Lung (tissue), 12 donors: ENCODE results near the gene FUBP1. TPM values are rescaled to one million over a fixed set of nuclear protein-coding genes. Genes with fewer than 3 reads are reported as not detected.

Experiments used
- ATAC-seq: fragments of 200-7000 bp; cut with Tn5 transposase; one replicate; pipeline ENCODE4 v1.9.1; 2020; ENCODE audit warnings: moderate number of reproducible peaks; ENCODE audit not compliant: insufficient read depth, low FRiP score
- DNase-seq, 3 donors: peaks; one replicate each; pipeline ENCODE4 v3.0.0-alpha.2; 2013 to 2017
- H3K27ac ChIP-seq, 2 donors: one replicate each; pipeline ENCODE4 v1.5.1; 2013; ENCODE audit warnings: mild to moderate bottlenecking in 2 of 2, moderate library complexity in 2 of 2, control low read depth in 1 of 2, inconsistent platforms in 1 of 2, low read depth in 1 of 2, low read length in 1 of 2
- H3K27me3 ChIP-seq, 3 donors: one replicate each; pipeline ENCODE4 v1.5.1; 2013; ENCODE audit warnings: low read length in 2 of 3; ENCODE audit not compliant: control insufficient read depth in 3 of 3, insufficient read depth in 3 of 3
- H3K36me3 ChIP-seq, 4 donors: one replicate each; pipeline ENCODE4 v1.5.1; 2013; ENCODE audit warnings: low read length in 4 of 4, mild to moderate bottlenecking in 1 of 4, moderate library complexity in 1 of 4; ENCODE audit not compliant: control insufficient read depth in 4 of 4, insufficient read depth in 4 of 4
- H3K4me1 ChIP-seq, 5 donors: one replicate each; pipeline ENCODE4 v1.5.1; 2013; ENCODE audit warnings: low read length in 5 of 5, mild to moderate bottlenecking in 2 of 5, moderate library complexity in 1 of 5; ENCODE audit not compliant: control insufficient read depth in 5 of 5, insufficient read depth in 5 of 5
- H3K4me3 ChIP-seq: one replicate; pipeline ENCODE4 v1.5.1; 2013; ENCODE audit warnings: mild to moderate bottlenecking, control low read depth, moderate library complexity
- H3K9ac ChIP-seq, 2 donors: one replicate each; pipeline ENCODE4 v1.5.1; 2013; ENCODE audit warnings: low read length in 2 of 2, control low read depth in 1 of 2; ENCODE audit not compliant: insufficient read depth in 1 of 2
- H3K9me3 ChIP-seq, 4 donors: one replicate each; pipeline ENCODE4 v1.5.1; 2013; ENCODE audit warnings: low read length in 3 of 4, mild to moderate bottlenecking in 1 of 4, moderate library complexity in 1 of 4; ENCODE audit not compliant: control insufficient read depth in 4 of 4, insufficient read depth in 3 of 4
- WGBS, 2 donors: extraction: QIAGEN DNeasy Blood & Tissue Kit; methylation state at CpG; one replicate each; pipeline ENCODE4 v1.1.7; 2013; 5-methylcytosine and 5-hydroxymethylcytosine counted together
- polyA plus RNA-seq, 2 donors: library from polyadenylated mRNA; stranded (reverse); fragments of 200-250 nt; gene quantifications; one replicate each; pipeline ENCODE4 v1.2.1, GENCODE V29; 2013
- total RNA-seq, 2 donors: library from RNA; depleted of rRNA in 1 of 2; stranded (reverse); fragments of >200 nt in 1 of 2; gene quantifications; one replicate each; pipeline ENCODE4 v1.2.1, GENCODE V29; 2014 to 2021
- TF ChIP-seq, protein P1 (sequence below): IDR thresholded peaks from 2 replicates; pipeline ENCODE4 v1.5.1; 2012; ENCODE audit warnings: mild to moderate bottlenecking; ENCODE audit errors: control extremely low read depth, extremely low read depth
- donor health status: control.
- donor health status: control.
- donor health status: Bipolar disorder and iron deficiency.
- donor health status: healthy.
- donor health status: DM: yes; HTN: yes; CAD: no.

Gene FUBP1
- total and polyA plus RNA-seq, 4 donors = 39.1 to 324 (median 70.5) TPM

DNA sequence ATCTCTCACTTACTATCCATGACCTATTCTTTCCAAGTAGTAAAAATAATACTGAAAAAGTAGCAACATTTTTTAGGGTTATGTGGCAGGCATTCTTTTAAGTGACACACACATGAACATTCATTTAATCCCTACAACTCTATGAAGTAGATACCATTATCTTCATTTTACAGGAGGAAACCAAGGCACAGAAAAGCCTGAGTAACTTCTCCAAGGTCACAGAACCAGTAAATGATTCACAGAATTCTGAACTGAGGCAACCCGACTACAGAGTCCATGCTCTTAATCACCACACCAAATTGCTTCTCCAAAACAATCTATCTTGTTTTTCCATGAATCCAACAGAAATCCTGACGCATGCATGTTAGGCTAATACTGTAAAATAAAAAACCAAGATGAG, 17.5 kb downstream of the FUBP1 start:
- no peak for ATAC-seq
- H3K36me3 ChIP-seq = peaks cover 28 to 81% (median 64%) of the 10 kb centered on the region in 4 donors
- no peak for DNase-seq
- H3K4me3 ChIP-seq = no peak overlapping the region
- H3K4me1 ChIP-seq = peaks cover 0 to 2% (median 0%) of the 10 kb centered on the region in 5 donors
- no peak overlapping the region for H3K9ac ChIP-seq
- no peaks in the 10 kb centered on the region for H3K27me3 ChIP-seq
- WGBS, 2 donors = 92 to 97% methylated on average over 2 of the region's 2 CpGs
- TF ChIP-seq, protein P1, sequence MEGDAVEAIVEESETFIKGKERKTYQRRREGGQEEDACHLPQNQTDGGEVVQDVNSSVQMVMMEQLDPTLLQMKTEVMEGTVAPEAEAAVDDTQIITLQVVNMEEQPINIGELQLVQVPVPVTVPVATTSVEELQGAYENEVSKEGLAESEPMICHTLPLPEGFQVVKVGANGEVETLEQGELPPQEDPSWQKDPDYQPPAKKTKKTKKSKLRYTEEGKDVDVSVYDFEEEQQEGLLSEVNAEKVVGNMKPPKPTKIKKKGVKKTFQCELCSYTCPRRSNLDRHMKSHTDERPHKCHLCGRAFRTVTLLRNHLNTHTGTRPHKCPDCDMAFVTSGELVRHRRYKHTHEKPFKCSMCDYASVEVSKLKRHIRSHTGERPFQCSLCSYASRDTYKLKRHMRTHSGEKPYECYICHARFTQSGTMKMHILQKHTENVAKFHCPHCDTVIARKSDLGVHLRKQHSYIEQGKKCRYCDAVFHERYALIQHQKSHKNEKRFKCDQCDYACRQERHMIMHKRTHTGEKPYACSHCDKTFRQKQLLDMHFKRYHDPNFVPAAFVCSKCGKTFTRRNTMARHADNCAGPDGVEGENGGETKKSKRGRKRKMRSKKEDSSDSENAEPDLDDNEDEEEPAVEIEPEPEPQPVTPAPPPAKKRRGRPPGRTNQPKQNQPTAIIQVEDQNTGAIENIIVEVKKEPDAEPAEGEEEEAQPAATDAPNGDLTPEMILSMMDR = no peak
- H3K9me3 ChIP-seq = no peaks in the 10 kb centered on the region
- H3K27ac ChIP-seq = no peak overlapping the region

DNA sequence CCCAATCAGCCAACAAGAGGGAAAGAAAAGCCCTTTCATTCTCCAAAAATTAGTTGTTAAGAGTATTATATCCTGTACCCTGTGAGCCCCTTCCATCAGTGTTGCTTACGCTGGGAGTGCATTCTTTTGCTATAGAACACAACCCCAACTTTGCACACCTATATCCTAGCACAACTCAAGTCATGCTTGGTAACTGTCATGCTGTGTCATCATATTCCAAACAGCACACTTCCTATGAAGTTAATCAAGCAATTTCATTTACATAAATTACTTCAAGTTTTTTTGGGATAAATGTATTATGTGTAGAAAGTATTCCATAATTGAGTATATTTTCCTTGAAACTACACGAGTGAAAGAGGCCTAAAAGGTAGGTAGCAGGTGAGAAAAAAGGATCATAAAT, 20.0 kb downstream of the FUBP1 start:
- Histone ChIP-seq H3K9me3 (no peaks in the 10 kb centered on the region), H3K4me3 (no peak overlapping the region)

DNA sequence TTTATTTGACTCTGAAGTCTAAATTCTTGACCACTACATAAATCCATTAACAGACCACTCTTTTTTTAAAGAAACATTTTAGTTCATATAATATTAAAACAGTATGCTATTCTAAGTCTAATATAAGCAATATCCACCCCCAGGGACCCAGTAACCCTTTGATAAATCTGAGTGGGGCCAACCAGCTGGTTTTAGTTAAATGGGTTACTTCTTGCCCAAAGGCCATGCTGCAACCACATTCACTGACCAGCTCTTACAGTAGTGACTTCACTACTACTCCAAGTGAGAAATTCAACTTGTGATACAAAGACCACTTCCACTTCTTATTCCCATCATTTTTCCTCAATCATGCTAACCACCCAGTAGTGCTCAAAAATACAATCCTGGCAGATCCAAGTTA, 20.5 kb downstream of the FUBP1 start:
- H3K27ac ChIP-seq = no peak overlapping the region
- no peak overlapping the region for H3K4me3 ChIP-seq
- no peak for ATAC-seq
- H3K27me3 ChIP-seq = no peaks in the 10 kb centered on the region
- no peak overlapping the region for H3K9ac ChIP-seq
- no peak for DNase-seq
- TF ChIP-seq, protein P1 = no peak
- H3K4me1 ChIP-seq = peaks cover 0 to 2% (median 0%) of the 10 kb centered on the region in 5 donors
- H3K36me3 ChIP-seq = peaks cover 30 to 78% (median 63%) of the 10 kb centered on the region in 4 donors
- H3K9me3 ChIP-seq = no peaks in the 10 kb centered on the region

More for the DNA sequence above, 20.0 kb downstream of the FUBP1 start:
- H3K4me1 ChIP-seq = peaks cover 0 to 2% (median 0%) of the 10 kb centered on the region in 5 donors
- H3K27me3 ChIP-seq = no peaks in the 10 kb centered on the region
- TF ChIP-seq, protein P1 = no peak
- 94 to 99% methylated on average over 2 of the region's 2 CpGs for WGBS, 2 donors
- DNase-seq (no peak), ATAC-seq (no peak)
- H3K9ac ChIP-seq = no peak overlapping the region
- H3K36me3 ChIP-seq = peaks cover 29 to 83% (median 65%) of the 10 kb centered on the region in 4 donors
- H3K27ac ChIP-seq = no peak overlapping the region

DNA sequence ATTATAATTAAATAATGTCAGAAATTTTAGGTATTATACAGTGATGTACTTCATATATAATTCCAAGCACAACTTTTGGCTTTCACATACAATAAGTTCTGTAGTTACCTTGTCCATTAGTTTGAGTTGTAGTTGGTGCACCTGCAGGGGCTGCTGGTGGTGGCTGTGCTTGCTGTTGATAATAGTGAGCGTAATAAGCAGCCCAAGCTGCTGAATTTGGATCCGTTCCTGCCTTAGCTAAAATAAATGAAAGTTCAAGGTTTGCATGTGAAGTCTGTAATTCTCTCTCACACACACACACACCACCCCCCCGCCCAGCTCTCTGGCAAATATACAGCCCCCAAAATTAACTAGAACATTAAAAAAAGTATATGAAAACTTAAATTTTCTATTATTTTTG, 22.4 kb downstream of the FUBP1 start:
- H3K27me3 ChIP-seq = no peaks in the 10 kb centered on the region
- TF ChIP-seq, protein P1 = no peak
- DNase-seq (no peak), ATAC-seq (no peak)
- no peak overlapping the region for H3K4me3 ChIP-seq
- no peak overlapping the region for H3K27ac ChIP-seq
- H3K9me3 ChIP-seq = no peaks in the 10 kb centered on the region
- peaks cover 33 to 73% (median 61%) of the 10 kb centered on the region in 4 donors for H3K36me3 ChIP-seq
- no peak overlapping the region for H3K9ac ChIP-seq
- 92 to 94% methylated on average over 3 of the region's 3 CpGs for WGBS, 2 donors
- H3K4me1 ChIP-seq = no peaks in the 10 kb centered on the region
